ENCODE data around the gene HS6ST2. TPM values are rescaled to one million over a fixed set of nuclear protein-coding genes. Genes with fewer than 3 reads are reported as not detected.

The HS6ST2 gene
- total and polyA plus RNA-seq, 9 of the 15 experiments (the other 6 are each of a cell fraction or from before 2014, with no cell fraction given) = not detected

DNA sequence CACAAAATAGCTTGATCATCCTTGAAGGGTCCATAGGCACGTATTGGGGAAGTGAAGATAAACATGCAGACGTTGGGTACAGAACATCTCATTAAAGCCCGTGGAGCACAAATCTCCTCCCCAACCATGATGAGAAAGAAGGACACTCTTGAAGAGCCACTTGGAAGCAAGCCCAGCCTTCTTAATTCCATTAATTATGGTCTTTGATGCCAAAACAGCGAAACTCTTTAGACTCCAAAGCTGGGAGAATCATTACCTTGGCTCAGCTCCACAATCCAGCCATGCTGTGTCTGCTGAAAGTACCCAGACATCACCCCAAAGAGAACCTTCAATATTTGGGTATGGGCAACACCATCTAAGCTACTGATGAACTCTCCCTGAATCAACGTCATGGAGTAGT is 300.6 kb downstream of the HS6ST2 start (continued):
- TF ChIP-seq, protein P1, sequence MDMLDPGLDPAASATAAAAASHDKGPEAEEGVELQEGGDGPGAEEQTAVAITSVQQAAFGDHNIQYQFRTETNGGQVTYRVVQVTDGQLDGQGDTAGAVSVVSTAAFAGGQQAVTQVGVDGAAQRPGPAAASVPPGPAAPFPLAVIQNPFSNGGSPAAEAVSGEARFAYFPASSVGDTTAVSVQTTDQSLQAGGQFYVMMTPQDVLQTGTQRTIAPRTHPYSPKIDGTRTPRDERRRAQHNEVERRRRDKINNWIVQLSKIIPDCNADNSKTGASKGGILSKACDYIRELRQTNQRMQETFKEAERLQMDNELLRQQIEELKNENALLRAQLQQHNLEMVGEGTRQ (CRISPR knock-in tag; IDR thresholded peaks at IDR 0.05) = no peak
- TF ChIP-seq ZNF583 (CRISPR knock-in tag; IDR thresholded peaks at IDR 0.05) (no peak), ZNF165 (CRISPR knock-in tag; IDR thresholded peaks at IDR 0.05; ENCODE audit: borderline replicate concordance) (no peak)

DNA sequence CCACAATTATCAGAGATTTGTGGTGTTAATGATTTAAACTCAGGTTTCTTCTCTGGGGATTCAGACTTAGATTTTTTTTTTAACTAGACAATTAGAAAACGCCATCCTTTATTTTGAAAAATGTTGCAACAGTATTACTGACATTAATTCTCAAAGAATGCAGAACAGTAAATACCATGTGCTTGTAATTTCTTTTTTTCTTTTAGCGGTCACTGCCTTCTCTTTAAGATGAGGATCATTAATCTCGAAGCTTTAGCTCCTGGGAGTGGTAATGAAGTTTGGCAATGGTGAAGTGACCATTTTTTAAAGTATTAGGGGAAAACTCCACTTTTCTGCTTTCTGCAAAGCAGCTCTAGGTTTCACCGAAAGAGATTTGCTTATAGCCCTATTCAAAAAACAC is 305.6 kb downstream of the HS6ST2 start:
- H3K4me2 ChIP-seq (ENCODE audit: insufficient read depth, low read length) = no peak overlapping the region
- no peak overlapping the region for H3K9ac ChIP-seq (ENCODE audit: insufficient read depth in 1 of 2, low read depth in 2 of 2, low read length in 2 of 2)
- no peak overlapping the region for H2AFZ ChIP-seq (ENCODE audit: low read depth, low read length)
- intact Hi-C loops (cut with micrococcal nuclease) (no loop called here), in situ Hi-C loops (cut with MboI) (no loop called here)
- H3K9me3 ChIP-seq (replicated peaks; ENCODE audit: control insufficient read depth, insufficient read depth, low read depth, low read length) = no peaks in the 10 kb centered on the region
- H4K20me1 ChIP-seq (replicated peaks; ENCODE audit: control insufficient read depth, insufficient read depth, low read length) = no peaks in the 10 kb centered on the region
- ATAC-seq = no peak
- DNase-seq (ENCODE audit: extremely low read depth in 1 of 4, low spot score in 3 of 4) = no peak
- no peak overlapping the region for H3K27ac ChIP-seq (ENCODE audit: extremely low read depth, low read depth, low read length)
- TF ChIP-seq YBX1 (IDR thresholded peaks at IDR 0.05) (no peak), ZNF589 (CRISPR knock-in tag; IDR thresholded peaks at IDR 0.05; ENCODE audit: low read depth) (no peak), ZNF239 (CRISPR knock-in tag; IDR thresholded peaks at IDR 0.05) (no peak), COPS2 (conservative IDR thresholded peaks at IDR 0.05) (no peak), ZNF586 (CRISPR knock-in tag; conservative IDR thresholded peaks at IDR 0.05) (no peak), PCBP2 (IDR thresholded peaks at IDR 0.05; ENCODE audit: low read depth, low read length, poor library complexity, severe bottlenecking) (no peak), PTBP1 (IDR thresholded peaks at IDR 0.05; ENCODE audit: low read depth, low read length) (no peak)
- TF ChIP-seq, protein P2, sequence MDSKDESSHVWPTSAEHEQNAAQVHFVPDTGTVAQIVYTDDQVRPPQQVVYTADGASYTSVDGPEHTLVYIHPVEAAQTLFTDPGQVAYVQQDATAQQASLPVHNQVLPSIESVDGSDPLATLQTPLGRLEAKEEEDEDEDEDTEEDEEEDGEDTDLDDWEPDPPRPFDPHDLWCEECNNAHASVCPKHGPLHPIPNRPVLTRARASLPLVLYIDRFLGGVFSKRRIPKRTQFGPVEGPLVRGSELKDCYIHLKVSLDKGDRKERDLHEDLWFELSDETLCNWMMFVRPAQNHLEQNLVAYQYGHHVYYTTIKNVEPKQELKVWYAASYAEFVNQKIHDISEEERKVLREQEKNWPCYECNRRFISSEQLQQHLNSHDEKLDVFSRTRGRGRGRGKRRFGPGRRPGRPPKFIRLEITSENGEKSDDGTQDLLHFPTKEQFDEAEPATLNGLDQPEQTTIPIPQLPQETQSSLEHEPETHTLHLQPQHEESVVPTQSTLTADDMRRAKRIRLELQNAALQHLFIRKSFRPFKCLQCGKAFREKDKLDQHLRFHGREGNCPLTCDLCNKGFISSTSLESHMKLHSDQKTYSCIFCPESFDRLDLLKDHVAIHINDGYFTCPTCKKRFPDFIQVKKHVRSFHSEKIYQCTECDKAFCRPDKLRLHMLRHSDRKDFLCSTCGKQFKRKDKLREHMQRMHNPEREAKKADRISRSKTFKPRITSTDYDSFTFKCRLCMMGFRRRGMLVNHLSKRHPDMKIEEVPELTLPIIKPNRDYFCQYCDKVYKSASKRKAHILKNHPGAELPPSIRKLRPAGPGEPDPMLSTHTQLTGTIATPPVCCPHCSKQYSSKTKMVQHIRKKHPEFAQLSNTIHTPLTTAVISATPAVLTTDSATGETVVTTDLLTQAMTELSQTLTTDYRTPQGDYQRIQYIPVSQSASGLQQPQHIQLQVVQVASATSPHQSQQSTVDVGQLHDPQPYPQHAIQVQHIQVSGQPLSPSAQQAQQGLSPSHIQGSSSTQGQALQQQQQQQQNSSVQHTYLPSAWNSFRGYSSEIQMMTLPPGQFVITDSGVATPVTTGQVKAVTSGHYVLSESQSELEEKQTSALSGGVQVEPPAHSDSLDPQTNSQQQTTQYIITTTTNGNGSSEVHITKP (IDR thresholded peaks at IDR 0.05; ENCODE audit: partially characterized antibody) = no peak
- TF ChIP-seq, protein P3, sequence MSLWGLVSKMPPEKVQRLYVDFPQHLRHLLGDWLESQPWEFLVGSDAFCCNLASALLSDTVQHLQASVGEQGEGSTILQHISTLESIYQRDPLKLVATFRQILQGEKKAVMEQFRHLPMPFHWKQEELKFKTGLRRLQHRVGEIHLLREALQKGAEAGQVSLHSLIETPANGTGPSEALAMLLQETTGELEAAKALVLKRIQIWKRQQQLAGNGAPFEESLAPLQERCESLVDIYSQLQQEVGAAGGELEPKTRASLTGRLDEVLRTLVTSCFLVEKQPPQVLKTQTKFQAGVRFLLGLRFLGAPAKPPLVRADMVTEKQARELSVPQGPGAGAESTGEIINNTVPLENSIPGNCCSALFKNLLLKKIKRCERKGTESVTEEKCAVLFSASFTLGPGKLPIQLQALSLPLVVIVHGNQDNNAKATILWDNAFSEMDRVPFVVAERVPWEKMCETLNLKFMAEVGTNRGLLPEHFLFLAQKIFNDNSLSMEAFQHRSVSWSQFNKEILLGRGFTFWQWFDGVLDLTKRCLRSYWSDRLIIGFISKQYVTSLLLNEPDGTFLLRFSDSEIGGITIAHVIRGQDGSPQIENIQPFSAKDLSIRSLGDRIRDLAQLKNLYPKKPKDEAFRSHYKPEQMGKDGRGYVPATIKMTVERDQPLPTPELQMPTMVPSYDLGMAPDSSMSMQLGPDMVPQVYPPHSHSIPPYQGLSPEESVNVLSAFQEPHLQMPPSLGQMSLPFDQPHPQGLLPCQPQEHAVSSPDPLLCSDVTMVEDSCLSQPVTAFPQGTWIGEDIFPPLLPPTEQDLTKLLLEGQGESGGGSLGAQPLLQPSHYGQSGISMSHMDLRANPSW (CRISPR knock-in tag; IDR thresholded peaks at IDR 0.05) = no peak
- no peaks in the 10 kb centered on the region for H3K4me1 ChIP-seq (replicated peaks in 1 of 2; ENCODE audit: control insufficient read depth in 2 of 2, insufficient read depth in 2 of 2, low read length in 2 of 2)
- WGBS (ENCODE audit: insufficient coverage, low coverage, missing lambda C conversion rate) = 0% methylated on average over 4 of the region's 4 CpGs
- H3K4me3 ChIP-seq = no peak overlapping the region
- no peaks in the 10 kb centered on the region for H3K79me2 ChIP-seq (ENCODE audit: control insufficient read depth, insufficient read depth, low read length)
- H3K27me3 ChIP-seq (ENCODE audit: control insufficient read depth in 2 of 2, insufficient read depth in 2 of 2, low read length in 2 of 2) = no peaks in the 10 kb centered on the region
- H3K36me3 ChIP-seq (ENCODE audit: control insufficient read depth, insufficient read depth, low read length) = no peaks in the 10 kb centered on the region
- H3K9me1 ChIP-seq (ENCODE audit: control insufficient read depth, insufficient read depth, low read length) = no peaks in the 10 kb centered on the region
- ChIA-PET POLR2A (no interaction called here), CTCF (ENCODE audit: low intra/inter-chr PET ratio) (no interaction called here)
- no peak for FAIRE-seq
- no TSS peak for BruUV-seq (replicated peaks)

Measured in K562 (cell line).